ENCODE measurements around the gene RPS6KA2.

The RPS6KA2 gene

GRCh38 chr6:166671434-166672081, 44.5 kb upstream of the RPS6KA2 start:
- ChIA-PET POLR2A (ENCODE audit: low non-redundant PET) (no interaction called here), CTCF (interaction anchor here (0.6 kb wide), 1 partner anchor 419 kb away, joined by 3 read pairs; no protein-coding TSS in a partner anchor)
- TF ChIP-seq CTCF (conservative IDR thresholded peaks at IDR 0.05; ENCODE audit: low read depth), result no peak
- peak overlapping the region; percentile 28 for H3K27ac ChIP-seq
- DNase-seq (ENCODE audit: low spot score), result no peak

GRCh38 chr6:166670894-166671293, 43.8 kb upstream of the RPS6KA2 start:
- ChIA-PET POLR2A (ENCODE audit: low non-redundant PET) (no interaction called here), CTCF (interaction anchor here (0.6 kb wide), 1 partner anchor 418 kb away, joined by 3 read pairs; no protein-coding TSS in a partner anchor)
- no peak for DNase-seq (ENCODE audit: low spot score)
- TF ChIP-seq CTCF (conservative IDR thresholded peaks at IDR 0.05; ENCODE audit: low read depth), result no peak
- no peak overlapping the region; the same call in 1 of the 2 replicates for H3K27ac ChIP-seq

DNA sequence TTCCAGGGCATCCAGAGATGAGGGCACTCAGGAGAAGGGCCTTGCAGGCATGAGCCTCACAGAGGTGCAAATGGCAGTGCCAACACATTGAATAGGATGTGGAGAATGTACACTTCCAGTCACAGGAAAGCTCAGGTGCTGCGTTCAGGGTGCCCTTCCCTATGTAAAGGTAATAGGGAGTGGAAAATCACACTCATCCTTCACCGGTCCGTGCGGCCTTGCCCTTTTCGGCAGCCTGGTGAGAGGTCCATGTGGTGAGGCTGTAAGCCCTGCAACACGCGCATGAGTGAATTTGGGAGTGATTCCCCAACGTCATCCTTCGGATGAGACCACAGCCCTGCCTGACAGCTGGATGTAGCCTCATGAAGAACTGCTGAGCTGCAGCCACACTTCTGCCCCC, 43.0 kb upstream of the RPS6KA2 start:
- no peak for TF ChIP-seq CTCF (conservative IDR thresholded peaks at IDR 0.05; ENCODE audit: low read depth)
- ChIA-PET POLR2A (ENCODE audit: low non-redundant PET) (no interaction called here), CTCF (no interaction called here)
- no peak for DNase-seq (ENCODE audit: low spot score)
- no peak overlapping the region for H3K27ac ChIP-seq

GRCh38 chr6:166667796-166668610, 41.0 kb upstream of the RPS6KA2 start:
- POLR2A ChIA-PET (ENCODE audit: low non-redundant PET), result no interaction called here
- no peak for TF ChIP-seq CTCF (conservative IDR thresholded peaks at IDR 0.05; ENCODE audit: low read depth)
- DNase-seq (ENCODE audit: low spot score), result no peak
- no peak overlapping the region for H3K27ac ChIP-seq
- CTCF ChIA-PET, result no interaction called here

GRCh38 chr6:166664135-166664534, 37.1 kb upstream of the RPS6KA2 start:
- ChIA-PET CTCF (interaction anchor here (0.7 kb wide), 1 partner anchor 33 kb away, joined by 3 read pairs; no protein-coding TSS in a partner anchor), POLR2A (ENCODE audit: low non-redundant PET) (no interaction called here)
- DNase-seq (ENCODE audit: low spot score), result no peak
- H3K27ac ChIP-seq, result no peak overlapping the region
- TF ChIP-seq CTCF (conservative IDR thresholded peaks at IDR 0.05; ENCODE audit: low read depth), result no peak

- TF ChIP-seq CTCF (conservative IDR thresholded peaks at IDR 0.05; ENCODE audit: low read depth), result no peak
- no peak for DNase-seq (ENCODE audit: low spot score)
- CTCF ChIA-PET, result no interaction called here
- POLR2A ChIA-PET (ENCODE audit: low non-redundant PET), result no interaction called here
- no peak overlapping the region for H3K27ac ChIP-seq
These were observed 36.5 kb upstream of the RPS6KA2 start for GRCh38 chr6:166663568-166663967.

Measured in RWPE1 (cell line).